ENCODE data around the gene DACH1. TPM values are rescaled to one million over a fixed set of nuclear protein-coding genes. Genes with fewer than 3 reads are reported as not detected.

DACH1 gene
- total and polyA plus RNA-seq, 2 of the 8 experiments (the other 6 are each of a cell fraction or from before 2014, with no cell fraction given) = 0.12 to 0.67 TPM

DNA sequence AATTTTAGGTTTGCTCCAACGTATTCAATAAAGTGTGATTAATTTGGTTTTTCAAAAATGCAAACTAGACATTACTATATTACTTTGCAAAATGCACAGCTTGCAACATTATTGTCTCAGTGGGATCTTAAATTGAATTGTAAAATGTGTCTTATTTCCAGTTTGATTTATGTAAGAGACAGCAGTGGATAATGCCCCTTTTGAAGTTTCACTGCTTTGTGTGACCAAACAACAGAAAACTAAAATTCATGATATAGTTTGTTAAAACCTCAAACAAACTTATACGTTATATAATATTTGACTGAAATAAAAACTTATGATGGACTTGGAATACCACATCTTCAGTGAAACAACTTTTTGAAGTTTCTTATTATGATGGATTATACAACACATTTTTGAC, 279.8 kb downstream of the DACH1 start:
- Histone ChIP-seq H2BK20ac (ENCODE audit: low read length) (no peak overlapping the region), H3K4me3 (ENCODE audit: extremely low read depth in 1 of 4, insufficient read depth in 2 of 4, low read depth in 3 of 4, low read length in 4 of 4) (no peak overlapping the region), H2BK120ac (replicated peaks; ENCODE audit: low read depth, low read length) (no peak overlapping the region), H4K8ac (ENCODE audit: extremely low read depth, insufficient read depth, low read length) (no peak overlapping the region), H3K9ac (replicated peaks in 1 of 4; ENCODE audit: extremely low read depth in 1 of 4, low read depth in 3 of 4, low read length in 3 of 4) (no peak overlapping the region), H3K18ac (ENCODE audit: extremely low read depth, low read length) (no peak overlapping the region), H4K5ac (ENCODE audit: insufficient read length, low read depth, low read length) (no peak overlapping the region), H3K23me2 (ENCODE audit: low read depth, low read length) (no peaks in the 10 kb centered on the region), H2BK12ac (ENCODE audit: low read depth, low read length) (no peak overlapping the region), H3K27me3 (replicated peaks in 1 of 4; ENCODE audit: control insufficient read depth in 3 of 4, extremely low read depth in 1 of 4, insufficient read depth in 3 of 4, low read length in 3 of 4) (no peaks in the 10 kb centered on the region), H4K20me1 (replicated peaks in 1 of 2; ENCODE audit: control insufficient read depth in 1 of 2, insufficient read depth in 2 of 2, low read length in 2 of 2) (no peaks in the 10 kb centered on the region), H3K36me3 (ENCODE audit: control insufficient read depth in 2 of 4, insufficient read depth in 4 of 4, low read length in 3 of 4) (no peaks in the 10 kb centered on the region; a peak in 1 of 8 replicates), H3K4me2 (ENCODE audit: insufficient read depth in 1 of 2, low read depth in 2 of 2, low read length in 2 of 2) (no peak overlapping the region), H2BK15ac (ENCODE audit: low read length) (no peak overlapping the region), H3K79me2 (ENCODE audit: control insufficient read depth in 1 of 2, insufficient read depth in 2 of 2, low read length in 2 of 2) (no peaks in the 10 kb centered on the region), H3K9me3 (ENCODE audit: insufficient read depth in 2 of 2, low read depth in 1 of 2, low read length in 1 of 2) (no peaks in the 10 kb centered on the region), H3K56ac (replicated peaks; ENCODE audit: insufficient read length, low read depth, low read length) (no peak overlapping the region), H4K91ac (replicated peaks; ENCODE audit: insufficient read length, low read length) (no peak overlapping the region), H3K79me1 (ENCODE audit: low read depth, low read length) (no peaks in the 10 kb centered on the region), H2AFZ (ENCODE audit: low read length) (no peak overlapping the region), H2AK5ac (ENCODE audit: low read depth, low read length) (no peak overlapping the region), H2BK5ac (ENCODE audit: low read depth, low read length) (no peak overlapping the region), H3K4ac (replicated peaks; ENCODE audit: insufficient read length, low read depth, low read length) (no peak overlapping the region), H3K14ac (ENCODE audit: insufficient read length) (no peak overlapping the region), H3K27ac (ENCODE audit: low read depth, low read length) (no peak overlapping the region), H3K4me1 (replicated peaks in 1 of 4; ENCODE audit: control insufficient read depth in 3 of 4, insufficient read depth in 4 of 4, low read length in 3 of 4) (no peaks in the 10 kb centered on the region), H3K23ac (ENCODE audit: insufficient read length) (no peak overlapping the region)
- 76% methylated on average over 2 of the region's 2 CpGs; no CpG with 5 or more reads in 1 of the 2 experiments for WGBS, 2 experiments (ENCODE audit: extremely low coverage in 1 of 2, insufficient coverage in 1 of 2, insufficient read length in 1 of 2, insufficient replicate concordance in 2 of 2, low coverage in 1 of 2, low lambda C conversion rate in 2 of 2, missing lambda C conversion rate in 1 of 2)
- ChIA-PET CTCF (ENCODE audit: partially characterized antibody) (no interaction called here), POLR2A (ENCODE audit: partially characterized antibody) (no interaction called here)
- TF ChIP-seq EGR1 (IDR thresholded peaks at IDR 0.05; ENCODE audit: borderline replicate concordance, low read depth, low read length) = no peak
- no peak for FAIRE-seq
- no peak for DNase-seq (ENCODE audit: low read depth in 1 of 2, low spot score in 2 of 2)

Measured in H1 (cell line).